Caco-2 (cell line): ENCODE results near the gene OBI1. TPM values are rescaled to one million over a fixed set of nuclear protein-coding genes. Genes with fewer than 3 reads are reported as not detected.

Source experiments
- BruUV-seq: library from RNA; stranded (reverse); fragments of 400-500 nt; replicated peaks from 2 replicates; lab custom pipeline; 2021; lab: Mats Ljungman, UMichigan
- CTCF ChIA-PET: fragments of 300-600 bp; sonication (Branson Sonifier 250); formaldehyde crosslinking; loops from one replicate; lab custom pipeline; 2022; ENCODE audit warnings: antibody characterized with exemption; lab: Charles Lee
- POLR2A ChIA-PET: fragments of 300-600 bp; sonication (Branson Sonifier 250); formaldehyde crosslinking; loops from one replicate; lab custom pipeline; 2022; ENCODE audit warnings: antibody characterized with exemption; lab: Charles Lee
- DNase-seq, 2 experiments: peaks; one replicate each; pipeline versions ENCODE4 v3.0.0 to v3.0.0-alpha.2; 2020 to 2022
- H3K27me3 ChIP-seq: replicated peaks from 2 replicates; pipeline ENCODE4 v1.6.0; 2011; ENCODE audit warnings: low read length; ENCODE audit not compliant: control insufficient read depth, insufficient read depth
- H3K36me3 ChIP-seq: 2 replicates; pipeline ENCODE4 v1.5.1; 2011; ENCODE audit warnings: low read length; ENCODE audit not compliant: control insufficient read depth, insufficient read depth
- H3K4me1 ChIP-seq: fragments of 250-450 bp; sonication (Bioruptor Pico); 2 replicates; pipeline ENCODE4 v1.5.1; 2020; ENCODE audit warnings: mild to moderate bottlenecking
- H3K4me3 ChIP-seq: 2 replicates; pipeline ENCODE4 v1.5.1; 2011; ENCODE audit warnings: low read depth, mild to moderate bottlenecking, control low read depth, low read length
- H3K9me3 ChIP-seq: fragments of 250-450 bp; sonication (Bioruptor Pico); 2 replicates; pipeline ENCODE4 v1.5.1; 2020; ENCODE audit warnings: mild to moderate bottlenecking, moderate library complexity
- H3K27ac Mint-ChIP-seq: one replicate; pipeline ENCODE4 v1.8.0; 2022; ENCODE audit warnings: mixed read lengths; ENCODE audit not compliant: unreplicated experiment
- H3K27me3 Mint-ChIP-seq: one replicate; pipeline ENCODE4 v1.8.0; 2022; ENCODE audit warnings: mixed read lengths; ENCODE audit not compliant: insufficient read depth, unreplicated experiment
- H3K36me3 Mint-ChIP-seq: one replicate; pipeline ENCODE4 v1.8.0; 2022; ENCODE audit warnings: mild to moderate bottlenecking, mixed read lengths; ENCODE audit not compliant: insufficient read depth, unreplicated experiment
- H3K4me1 Mint-ChIP-seq: one replicate; pipeline ENCODE4 v1.8.0; 2022; ENCODE audit warnings: low read depth, mixed read lengths; ENCODE audit not compliant: unreplicated experiment
- H3K4me3 Mint-ChIP-seq: one replicate; pipeline ENCODE4 v1.8.0; 2022; ENCODE audit warnings: mild to moderate bottlenecking, moderate library complexity, mixed read lengths; ENCODE audit not compliant: unreplicated experiment
- H3K9me3 Mint-ChIP-seq: one replicate; pipeline ENCODE4 v1.8.0; 2022; ENCODE audit warnings: mixed read lengths; ENCODE audit not compliant: unreplicated experiment
- intact Hi-C: fragments of 100-400 bp; cut with micrococcal nuclease; formaldehyde crosslinking; loops from one replicate; pipeline ENCODE4 v1.10.0; 2022; ENCODE audit not compliant: unreplicated experiment
- total RNA-seq: library from RNA; stranded (reverse); gene quantifications from 2 replicates; pipeline ENCODE4 v1.2.3, GENCODE V29; 2022
- TF ChIP-seq, protein P1 (sequence below), 2 experiments: fragments of 200-600 bp in 1 of 2; IDR thresholded peaks; 1 replicate in 1 of 2; 2 replicates in 1 of 2; pipeline versions ENCODE4 v1.5.1 to v1.8.0; 2011 to 2022; ENCODE audit warnings: antibody characterized with exemption in 1 of 2, control low read depth in 1 of 2, inconsistent platforms in 1 of 2, low read depth in 1 of 2, low read length in 1 of 2, mild to moderate bottlenecking in 1 of 2, moderate library complexity in 1 of 2; ENCODE audit not compliant: insufficient read depth in 1 of 2, severe bottlenecking in 1 of 2, unreplicated experiment in 1 of 2

The OBI1 gene
- total RNA-seq, 1 experiment from 2014 or later = 19.9 TPM

GRCh38 chr13:78631077-78631476, 27.9 kb downstream of the OBI1 start:
- no peak overlapping the region for H3K4me3 Mint-ChIP-seq
- TF ChIP-seq, protein P1, sequence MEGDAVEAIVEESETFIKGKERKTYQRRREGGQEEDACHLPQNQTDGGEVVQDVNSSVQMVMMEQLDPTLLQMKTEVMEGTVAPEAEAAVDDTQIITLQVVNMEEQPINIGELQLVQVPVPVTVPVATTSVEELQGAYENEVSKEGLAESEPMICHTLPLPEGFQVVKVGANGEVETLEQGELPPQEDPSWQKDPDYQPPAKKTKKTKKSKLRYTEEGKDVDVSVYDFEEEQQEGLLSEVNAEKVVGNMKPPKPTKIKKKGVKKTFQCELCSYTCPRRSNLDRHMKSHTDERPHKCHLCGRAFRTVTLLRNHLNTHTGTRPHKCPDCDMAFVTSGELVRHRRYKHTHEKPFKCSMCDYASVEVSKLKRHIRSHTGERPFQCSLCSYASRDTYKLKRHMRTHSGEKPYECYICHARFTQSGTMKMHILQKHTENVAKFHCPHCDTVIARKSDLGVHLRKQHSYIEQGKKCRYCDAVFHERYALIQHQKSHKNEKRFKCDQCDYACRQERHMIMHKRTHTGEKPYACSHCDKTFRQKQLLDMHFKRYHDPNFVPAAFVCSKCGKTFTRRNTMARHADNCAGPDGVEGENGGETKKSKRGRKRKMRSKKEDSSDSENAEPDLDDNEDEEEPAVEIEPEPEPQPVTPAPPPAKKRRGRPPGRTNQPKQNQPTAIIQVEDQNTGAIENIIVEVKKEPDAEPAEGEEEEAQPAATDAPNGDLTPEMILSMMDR (IDR thresholded peaks at IDR 0.05; ENCODE audit: insufficient read depth in 1 of 2, low read depth in 1 of 2, low read length in 1 of 2, severe bottlenecking in 1 of 2, unreplicated experiment in 1 of 2) = no peak
- DNase-seq = no peak
- H3K27me3 ChIP-seq = no peaks in the 10 kb centered on the region
- ChIA-PET CTCF (no interaction called here), POLR2A (no interaction called here)
- no peaks in the 10 kb centered on the region for H3K9me3 ChIP-seq
- peaks cover 57% of the 10 kb centered on the region for H3K36me3 Mint-ChIP-seq
- H3K4me3 ChIP-seq = no peak overlapping the region
- H3K27me3 Mint-ChIP-seq = no peaks in the 10 kb centered on the region
- H3K36me3 ChIP-seq = peaks cover 3% of the 10 kb centered on the region; the same call in 1 of the 2 replicates
- H3K27ac Mint-ChIP-seq = no peak overlapping the region
- H3K9me3 Mint-ChIP-seq = no peaks in the 10 kb centered on the region
- intact Hi-C loops = loop anchor here (1.0 to 2.0 kb wide), 2 partner anchors 22 to 27 kb away; no protein-coding TSS in a partner anchor
- peaks cover 8% of the 10 kb centered on the region for H3K4me1 Mint-ChIP-seq
- BruUV-seq = no TSS peak
- 0 out of 2 replicates have a peak, but pooled peaks cover 3% of the 10 kb centered on the region for H3K4me1 ChIP-seq

- POLR2A ChIA-PET = no interaction called here
- Mint-ChIP-seq H3K9me3 (no peaks in the 10 kb centered on the region), H3K4me1 (peaks cover 12% of the 10 kb centered on the region), H3K27ac (no peak overlapping the region), H3K4me3 (no peak overlapping the region), H3K36me3 (peaks cover 54% of the 10 kb centered on the region), H3K27me3 (no peaks in the 10 kb centered on the region)
- H3K9me3 ChIP-seq = no peaks in the 10 kb centered on the region
- peaks cover 3% of the 10 kb centered on the region; the same call in 1 of the 2 replicates for H3K36me3 ChIP-seq
- no peaks in the 10 kb centered on the region for H3K27me3 ChIP-seq
- DNase-seq = no peak
- TF ChIP-seq, protein P1 (IDR thresholded peaks at IDR 0.05; ENCODE audit: insufficient read depth in 1 of 2, low read depth in 1 of 2, low read length in 1 of 2, severe bottlenecking in 1 of 2, unreplicated experiment in 1 of 2) = no peak
- no TSS peak for BruUV-seq
- CTCF ChIA-PET = no interaction called here
- H3K4me1 ChIP-seq = 0 out of 2 replicates have a peak, but pooled peaks cover 3% of the 10 kb centered on the region
- intact Hi-C loops = loop anchor here (2.0 kb wide), 1 partner anchor 22 kb away; no protein-coding TSS in a partner anchor
- H3K4me3 ChIP-seq = no peak overlapping the region
These were observed 28.4 kb downstream of the OBI1 start for GRCh38 chr13:78630511-78630910.

DNA sequence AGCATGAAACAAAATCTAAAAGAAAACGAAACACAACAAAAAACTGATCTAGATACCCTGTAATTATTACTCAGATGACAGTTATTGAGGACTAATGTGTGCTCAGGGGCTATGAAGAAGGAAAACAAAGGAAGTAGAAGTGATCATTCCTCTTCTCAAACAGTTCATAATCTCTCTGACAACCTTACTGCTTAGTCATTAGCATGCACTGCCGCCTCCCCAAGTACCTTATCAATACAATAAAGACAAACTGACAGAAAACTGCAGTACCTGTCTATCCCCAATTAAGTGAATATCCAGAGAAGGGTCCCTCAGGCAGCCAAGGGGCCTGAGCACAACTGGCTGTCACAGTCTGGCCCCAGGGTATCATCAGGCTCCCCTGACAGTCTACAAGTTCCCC, 33.6 kb downstream of the OBI1 start:
- DNase-seq = no peak
- ChIA-PET POLR2A (no interaction called here), CTCF (no interaction called here)
- TF ChIP-seq, protein P1 (IDR thresholded peaks at IDR 0.05; ENCODE audit: insufficient read depth in 1 of 2, low read depth in 1 of 2, low read length in 1 of 2, severe bottlenecking in 1 of 2, unreplicated experiment in 1 of 2) = no peak
- Histone ChIP-seq H3K4me3 (no peak overlapping the region), H3K36me3 (peaks cover 3% of the 10 kb centered on the region; the same call in 1 of the 2 replicates), H3K27me3 (no peaks in the 10 kb centered on the region), H3K9me3 (no peaks in the 10 kb centered on the region), H3K4me1 (no peaks in the 10 kb centered on the region)
- BruUV-seq = no TSS peak
- Mint-ChIP-seq H3K36me3 (peaks cover 21% of the 10 kb centered on the region), H3K27ac (no peak overlapping the region), H3K9me3 (no peaks in the 10 kb centered on the region), H3K4me3 (no peak overlapping the region), H3K27me3 (no peaks in the 10 kb centered on the region), H3K4me1 (peaks cover 17% of the 10 kb centered on the region)
- intact Hi-C loops = no loop called here
